Neutrophil (primary cell): ENCODE results near the gene IPO9.

Experiments
- H3K27ac ChIP-seq: fragments of 200-600 bp; sonication (generic); 2 replicates; pipeline ENCODE4 v1.5.1; 2016; ENCODE audit warnings: mild to moderate bottlenecking, moderate library complexity
- H3K27me3 ChIP-seq: fragments of 200-600 bp; sonication (generic); 2 replicates; pipeline ENCODE4 v1.6.0; 2016; ENCODE audit warnings: mild to moderate bottlenecking
- H3K36me3 ChIP-seq: fragments of 200-600 bp; sonication (generic); 2 replicates; pipeline ENCODE4 v1.5.1; 2017
- H3K4me1 ChIP-seq, 2 experiments: fragments of 200-600 bp in 1 of 2; sonication (generic) in 1 of 2; 1 replicate in 1 of 2; 2 replicates in 1 of 2; pipeline versions ENCODE4 v1.5.1 to v1.6.1; 2013 to 2016; ENCODE audit warnings: low read depth in 1 of 2, low read length in 1 of 2, mild to moderate bottlenecking in 1 of 2, moderate library complexity in 1 of 2; ENCODE audit not compliant: control insufficient read depth in 1 of 2, insufficient read depth in 1 of 2
- H3K4me3 ChIP-seq, 2 experiments: fragments of 200-600 bp in 1 of 2; sonication (generic) in 1 of 2; 1 replicate in 1 of 2; 2 replicates in 1 of 2; pipeline ENCODE4 v1.5.1; 2013 to 2016; ENCODE audit warnings: low read depth in 1 of 2, low read length in 1 of 2, mild to moderate bottlenecking in 1 of 2, moderate library complexity in 1 of 2
- H3K9me3 ChIP-seq: fragments of 200-600 bp; sonication (generic); 2 replicates; pipeline ENCODE4 v1.5.1; 2016
- TF ChIP-seq, protein P1 (sequence below): fragments of 200-600 bp; sonication (generic); IDR thresholded peaks from 2 replicates; pipeline ENCODE4 v1.5.1; 2016; ENCODE audit warnings: antibody characterized with exemption

The IPO9 gene

GRCh38 chr1:201783058-201783457, 45.9 kb upstream of the IPO9 start:
- H3K9me3 ChIP-seq, result no peaks in the 10 kb centered on the region
- H3K36me3 ChIP-seq, result no peaks in the 10 kb centered on the region
- no peaks in the 10 kb centered on the region for H3K4me1 ChIP-seq
- no peak overlapping the region for H3K4me3 ChIP-seq
- no peak overlapping the region for H3K27ac ChIP-seq
- TF ChIP-seq, protein P1, sequence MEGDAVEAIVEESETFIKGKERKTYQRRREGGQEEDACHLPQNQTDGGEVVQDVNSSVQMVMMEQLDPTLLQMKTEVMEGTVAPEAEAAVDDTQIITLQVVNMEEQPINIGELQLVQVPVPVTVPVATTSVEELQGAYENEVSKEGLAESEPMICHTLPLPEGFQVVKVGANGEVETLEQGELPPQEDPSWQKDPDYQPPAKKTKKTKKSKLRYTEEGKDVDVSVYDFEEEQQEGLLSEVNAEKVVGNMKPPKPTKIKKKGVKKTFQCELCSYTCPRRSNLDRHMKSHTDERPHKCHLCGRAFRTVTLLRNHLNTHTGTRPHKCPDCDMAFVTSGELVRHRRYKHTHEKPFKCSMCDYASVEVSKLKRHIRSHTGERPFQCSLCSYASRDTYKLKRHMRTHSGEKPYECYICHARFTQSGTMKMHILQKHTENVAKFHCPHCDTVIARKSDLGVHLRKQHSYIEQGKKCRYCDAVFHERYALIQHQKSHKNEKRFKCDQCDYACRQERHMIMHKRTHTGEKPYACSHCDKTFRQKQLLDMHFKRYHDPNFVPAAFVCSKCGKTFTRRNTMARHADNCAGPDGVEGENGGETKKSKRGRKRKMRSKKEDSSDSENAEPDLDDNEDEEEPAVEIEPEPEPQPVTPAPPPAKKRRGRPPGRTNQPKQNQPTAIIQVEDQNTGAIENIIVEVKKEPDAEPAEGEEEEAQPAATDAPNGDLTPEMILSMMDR, result no peak
- no peaks in the 10 kb centered on the region for H3K27me3 ChIP-seq

- H3K4me1 ChIP-seq, result no peaks in the 10 kb centered on the region
- no peaks in the 10 kb centered on the region for H3K27me3 ChIP-seq
- H3K4me3 ChIP-seq, result no peak overlapping the region
- H3K27ac ChIP-seq, result no peak overlapping the region
- no peaks in the 10 kb centered on the region for H3K36me3 ChIP-seq
- TF ChIP-seq, protein P1, result no peak
- H3K9me3 ChIP-seq, result no peaks in the 10 kb centered on the region
Measured at GRCh38 chr1:201783572-201783971, 45.4 kb upstream of the IPO9 start.

DNA sequence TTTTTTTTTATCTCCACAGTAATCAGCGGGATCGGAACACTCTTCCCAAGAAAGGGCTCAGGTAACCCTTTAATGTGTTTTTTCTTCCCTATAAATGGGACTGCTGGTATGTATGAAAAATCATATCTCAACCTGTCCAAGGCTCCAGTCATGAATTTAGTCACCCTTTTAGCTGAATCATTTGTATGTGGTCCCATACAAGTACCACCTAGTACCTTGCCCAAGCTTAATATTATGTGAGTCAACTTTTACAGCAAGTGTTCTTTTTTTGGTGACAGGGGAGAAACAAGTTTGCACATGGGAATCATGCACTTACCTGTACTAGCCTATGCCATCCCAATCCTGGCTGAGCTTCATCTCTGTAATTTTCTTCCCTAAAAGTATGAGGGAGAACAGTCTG, 43.7 kb upstream of the IPO9 start:
- no peaks in the 10 kb centered on the region for H3K9me3 ChIP-seq
- H3K36me3 ChIP-seq, result no peaks in the 10 kb centered on the region
- H3K4me3 ChIP-seq, result no peak overlapping the region
- H3K27ac ChIP-seq, result no peak overlapping the region
- TF ChIP-seq, protein P1, result no peak
- H3K4me1 ChIP-seq, result no peaks in the 10 kb centered on the region
- no peaks in the 10 kb centered on the region for H3K27me3 ChIP-seq

DNA sequence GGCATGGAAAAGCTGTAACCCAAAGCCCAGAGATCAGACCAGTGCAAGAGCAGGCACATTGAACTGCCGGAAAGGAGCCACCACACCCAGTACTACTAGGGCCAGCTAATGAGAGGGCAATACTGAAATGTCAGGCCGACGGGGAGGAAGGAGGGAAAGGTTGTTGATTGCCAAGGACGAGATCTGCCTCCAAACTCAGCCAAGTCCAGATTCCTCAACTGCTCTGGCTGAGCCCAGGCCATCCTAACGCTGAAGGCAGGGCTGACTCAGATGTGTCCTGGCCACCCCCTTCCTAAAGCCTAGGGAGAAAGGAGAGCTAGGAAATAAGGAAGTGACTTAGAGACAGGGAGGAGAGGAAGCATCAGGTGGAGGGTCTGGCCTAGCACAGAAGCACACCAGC, 42.1 kb upstream of the IPO9 start:
- Histone ChIP-seq H3K27me3 (no peaks in the 10 kb centered on the region), H3K27ac (no peak overlapping the region), H3K4me1 (peaks cover 7 to 12% of the 10 kb centered on the region in 2 experiments), H3K4me3 (no peak overlapping the region), H3K36me3 (no peaks in the 10 kb centered on the region), H3K9me3 (no peaks in the 10 kb centered on the region)
- TF ChIP-seq, protein P1, result no peak

DNA sequence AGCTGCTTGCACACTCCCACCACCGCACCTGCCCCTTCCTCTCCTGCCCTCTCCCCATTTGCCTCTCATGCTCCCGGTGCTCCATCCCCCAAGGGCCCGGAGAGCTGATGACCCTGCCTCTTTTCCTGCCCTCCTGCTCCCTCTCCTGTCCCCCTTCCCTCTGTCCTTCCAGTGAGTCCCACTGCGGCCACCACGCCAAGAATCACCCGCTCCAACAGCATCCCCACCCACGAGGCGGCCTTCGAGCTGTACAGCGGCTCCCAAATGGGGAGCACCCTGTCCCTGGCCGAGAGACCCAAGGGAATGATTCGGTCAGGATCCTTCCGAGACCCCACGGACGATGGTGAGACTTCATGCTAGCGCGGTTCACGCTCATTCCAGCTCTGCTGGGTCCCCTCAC, 40.7 kb upstream of the IPO9 start:
- TF ChIP-seq, protein P1, result no peak
- Histone ChIP-seq H3K9me3 (no peaks in the 10 kb centered on the region), H3K27ac (no peak overlapping the region), H3K27me3 (no peaks in the 10 kb centered on the region), H3K4me1 (peaks cover 7 to 25% of the 10 kb centered on the region in 2 experiments), H3K4me3 (no peak overlapping the region), H3K36me3 (no peaks in the 10 kb centered on the region)

GRCh38 chr1:201789245-201789644, 39.7 kb upstream of the IPO9 start:
- no peaks in the 10 kb centered on the region for H3K36me3 ChIP-seq
- H3K9me3 ChIP-seq, result no peaks in the 10 kb centered on the region
- H3K27ac ChIP-seq, result no peak overlapping the region
- TF ChIP-seq, protein P1, result no peak
- no peaks in the 10 kb centered on the region for H3K27me3 ChIP-seq
- peaks cover 7 to 25% of the 10 kb centered on the region in 2 experiments for H3K4me1 ChIP-seq
- no peak overlapping the region for H3K4me3 ChIP-seq
